ENCODE measurements around the gene PDGFRB.

PDGFRB gene

GRCh38 chr5:150120062-150120441 is 35.6 kb downstream of the PDGFRB start (continued):
- TF ChIP-seq PRDM2 (tag by site-specific recombination; IDR thresholded peaks at IDR 0.05; ENCODE audit: borderline replicate concordance) (no peak), ZNF423 (tag by site-specific recombination; IDR thresholded peaks at IDR 0.05) (no peak), ZBTB8A (tag by site-specific recombination; IDR thresholded peaks at IDR 0.05) (no peak), ZNF354C (tag by site-specific recombination; IDR thresholded peaks at IDR 0.05; ENCODE audit: borderline replicate concordance, low read depth) (no peak), ZNF132 (tag by site-specific recombination; IDR thresholded peaks at IDR 0.05; ENCODE audit: borderline replicate concordance) (no peak), IKZF3 (tag by site-specific recombination; IDR thresholded peaks at IDR 0.05) (no peak), ZNF561 (tag by site-specific recombination; IDR thresholded peaks at IDR 0.05; ENCODE audit: borderline replicate concordance) (no peak)

- ChIA-PET CTCF (interaction anchor here (1.8 kb wide), 1 partner anchor 11 kb away, joined by 6 read pairs; no protein-coding TSS in a partner anchor), POLR2A (no interaction called here)
- no peak overlapping the region for H3K4me3 ChIP-seq (ENCODE audit: low read depth, low read length)
- H3K9me3 ChIP-seq (ENCODE audit: control insufficient read depth, insufficient read depth, low read depth, low read length) = no peaks in the 10 kb centered on the region
- H3K4me1 ChIP-seq (ENCODE audit: control insufficient read depth, insufficient read depth, low read length) = no peaks in the 10 kb centered on the region
- no peak overlapping the region for H3K27ac ChIP-seq (ENCODE audit: extremely low read depth, low read depth, low read length)
- H3K36me3 ChIP-seq (ENCODE audit: control insufficient read depth in 2 of 2, insufficient read depth in 1 of 2, low read length in 2 of 2) = no peaks in the 10 kb centered on the region
- TF ChIP-seq ZSCAN23 (tag by site-specific recombination; IDR thresholded peaks at IDR 0.05) (no peak), ZFP69B (tag by site-specific recombination; IDR thresholded peaks at IDR 0.05) (no peak), ZBTB10 (tag by site-specific recombination; IDR thresholded peaks at IDR 0.05) (no peak), ZBTB44 (tag by site-specific recombination; IDR thresholded peaks at IDR 0.05) (no peak), ZNF146 (tag by site-specific recombination; IDR thresholded peaks at IDR 0.05) (no peak), ZNF521 (tag by site-specific recombination; IDR thresholded peaks at IDR 0.05) (no peak), ZNF626 (tag by site-specific recombination; IDR thresholded peaks at IDR 0.05) (no peak), ZNF174 (tag by site-specific recombination; IDR thresholded peaks at IDR 0.05) (no peak), PRDM6 (tag by site-specific recombination; IDR thresholded peaks at IDR 0.05) (no peak), ZNF555 (tag by site-specific recombination; conservative IDR thresholded peaks at IDR 0.05) (no peak), ZNF639 (tag by site-specific recombination; IDR thresholded peaks at IDR 0.05) (no peak), TRIM28 (IDR thresholded peaks at IDR 0.05; ENCODE audit: borderline replicate concordance, low read length) (no peak)
These were observed 36.1 kb downstream of the PDGFRB start for GRCh38 chr5:150119421-150120061.

All from HEK293 (cell line).